GM18505 (cell line): Measurements from ENCODE around the gene MDFI.
"Not testable (repeated sequence)": the region's sequence is repeated elsewhere in the genome, so short reads cannot be mapped to it uniquely, and the experiment has no call there.

ENCODE experiments used
- ATAC-seq: cut with Tn5 transposase; IDR thresholded peaks from one replicate; pipeline ENCODE4 v1.9.1; 2021; ENCODE audit not compliant: unreplicated experiment
- POLR2A ChIP-seq: IDR thresholded peaks from 4 replicates; pipeline ENCODE4 v1.6.1; 2011; ENCODE audit warnings: borderline replicate concordance; ENCODE audit not compliant: insufficient read depth, insufficient read length; ENCODE audit errors: extremely low read depth

The MDFI gene

DNA sequence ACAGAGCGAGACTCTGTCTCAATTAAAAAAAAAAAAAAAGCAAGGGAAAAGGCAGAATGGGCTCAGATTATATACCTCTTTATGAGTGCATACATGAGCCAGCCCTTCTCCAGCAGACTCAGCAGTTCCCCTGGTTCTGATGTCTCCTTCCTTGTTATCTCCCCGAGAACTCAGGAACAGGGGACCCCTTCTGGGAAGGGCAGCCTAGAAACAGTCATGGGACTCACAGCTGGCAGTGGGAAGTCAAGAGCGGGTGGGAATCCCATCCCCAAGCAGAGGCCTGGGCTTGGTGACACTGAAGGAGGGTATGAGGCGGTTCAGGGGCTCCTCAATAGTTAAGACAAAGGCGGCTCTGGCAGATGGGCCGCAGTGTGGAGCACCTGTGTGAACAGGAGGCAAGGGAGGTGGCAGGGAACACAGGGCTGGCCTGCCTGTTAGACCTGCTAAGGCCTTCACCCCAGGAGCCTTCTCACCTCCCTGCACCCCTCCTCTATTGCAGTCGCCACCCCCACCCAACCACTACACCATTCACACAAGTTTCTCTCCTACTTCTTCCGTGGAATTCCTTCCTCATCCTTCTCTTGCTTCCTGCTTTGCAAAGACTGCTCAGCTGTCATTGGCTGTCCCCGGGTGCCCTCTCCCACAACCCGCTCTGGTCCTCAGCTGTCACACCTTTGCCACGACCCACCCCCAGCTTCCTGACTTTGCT, 29.7 kb upstream of the MDFI start:
- TF ChIP-seq POLR2A, result no peak
- no peak for ATAC-seq

DNA sequence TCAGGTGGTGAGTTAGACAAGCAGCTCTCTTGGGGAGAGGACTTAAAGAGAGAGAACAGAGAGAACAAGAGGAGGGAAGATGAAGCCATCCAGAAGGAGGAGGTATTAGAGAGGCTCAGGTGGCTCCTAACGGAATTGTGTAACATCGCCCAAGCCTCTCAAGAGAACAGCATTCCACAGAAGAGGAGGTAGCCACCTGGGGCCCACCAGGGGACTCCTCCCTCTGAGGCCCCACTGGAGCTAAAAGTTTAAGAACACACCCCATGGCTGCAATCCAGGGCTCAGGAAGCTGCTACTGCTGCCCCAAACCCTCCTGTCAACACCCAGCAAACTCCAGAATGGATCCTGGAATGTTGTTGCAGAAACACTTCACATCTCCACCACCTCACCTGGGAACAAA, 23.6 kb upstream of the MDFI start:
- no peak for ATAC-seq
- TF ChIP-seq POLR2A, result no peak

DNA sequence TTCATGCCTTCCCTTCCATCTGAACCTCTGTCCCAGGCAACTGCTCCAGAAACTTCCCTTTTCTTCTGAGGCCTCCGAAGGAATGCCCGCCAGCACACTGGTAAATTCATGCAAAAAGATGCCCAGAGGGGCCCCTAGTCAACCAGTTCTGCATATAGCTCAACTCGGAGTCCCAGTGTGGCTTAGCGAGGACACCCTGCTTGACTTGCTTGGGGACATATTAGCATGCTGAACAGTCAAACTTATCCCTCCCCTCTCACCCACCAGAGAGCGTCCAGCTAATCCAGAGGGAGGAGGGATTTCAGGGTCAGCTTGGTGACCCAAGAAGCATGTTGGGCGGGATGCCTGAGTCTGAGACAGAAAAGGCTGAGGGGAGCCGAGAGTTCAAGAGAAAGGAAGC, 23.0 kb upstream of the MDFI start:
- no peak for TF ChIP-seq POLR2A
- ATAC-seq, result no peak

DNA sequence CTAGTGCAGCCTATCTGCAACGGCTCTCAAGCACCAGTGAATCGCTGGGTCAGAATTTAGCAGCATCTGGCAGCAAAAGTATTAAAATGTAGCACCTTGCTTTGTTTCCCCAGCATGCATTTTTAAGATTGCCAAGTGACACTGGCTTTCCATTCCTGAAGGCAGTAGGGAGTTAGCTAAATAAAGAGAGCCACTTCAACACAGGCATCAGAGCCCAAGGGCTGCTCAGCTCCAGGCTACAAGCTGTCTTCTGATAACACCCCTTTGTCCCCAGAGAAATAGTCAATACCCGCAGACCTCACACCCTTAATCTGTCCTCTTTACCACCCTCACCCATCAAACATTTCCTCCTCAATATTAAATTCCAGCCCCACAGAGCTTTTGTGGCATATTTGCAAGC, 19.7 kb upstream of the MDFI start:
- TF ChIP-seq POLR2A, result no peak
- no peak for ATAC-seq

DNA sequence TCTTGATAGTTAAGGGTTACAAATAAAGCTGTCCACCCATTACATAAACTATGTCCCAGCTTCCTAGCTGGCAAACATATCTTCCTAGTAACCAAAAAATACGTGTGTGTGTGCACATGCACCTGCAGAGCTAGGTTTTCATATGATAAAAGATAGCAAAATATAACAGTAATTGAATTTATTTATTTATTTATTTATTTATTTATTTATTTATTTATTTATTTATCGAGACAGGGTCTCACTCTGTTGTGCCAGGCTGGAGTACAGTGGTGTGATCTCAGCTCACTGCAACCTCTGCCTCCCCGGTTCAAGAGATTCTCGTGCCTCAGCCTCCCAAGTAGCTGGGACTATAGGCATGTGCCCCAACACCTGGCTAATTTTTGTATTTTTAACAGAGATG, 19.1 kb upstream of the MDFI start:
- ATAC-seq, result not testable (repeated sequence)

DNA sequence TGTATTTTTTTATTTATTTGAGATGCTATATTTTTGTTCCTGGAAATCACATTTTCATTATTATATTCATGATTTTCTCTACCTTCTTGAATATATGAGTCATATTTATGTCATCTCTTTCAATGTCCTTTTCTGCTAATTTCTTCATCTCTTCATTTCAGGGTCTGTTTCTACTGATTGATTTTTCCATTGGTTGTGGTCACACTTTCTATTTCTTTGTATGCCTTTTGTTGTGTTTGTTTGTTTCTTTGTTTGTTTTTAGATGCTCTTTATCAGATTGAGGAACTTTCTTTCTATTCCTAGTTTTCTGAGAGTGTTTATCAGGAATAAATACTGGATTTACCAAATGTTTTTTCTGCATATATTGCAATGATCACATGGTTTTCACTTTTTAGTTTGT, 16.9 kb upstream of the MDFI start:
- ATAC-seq, result no peak
- no peak for TF ChIP-seq POLR2A

DNA sequence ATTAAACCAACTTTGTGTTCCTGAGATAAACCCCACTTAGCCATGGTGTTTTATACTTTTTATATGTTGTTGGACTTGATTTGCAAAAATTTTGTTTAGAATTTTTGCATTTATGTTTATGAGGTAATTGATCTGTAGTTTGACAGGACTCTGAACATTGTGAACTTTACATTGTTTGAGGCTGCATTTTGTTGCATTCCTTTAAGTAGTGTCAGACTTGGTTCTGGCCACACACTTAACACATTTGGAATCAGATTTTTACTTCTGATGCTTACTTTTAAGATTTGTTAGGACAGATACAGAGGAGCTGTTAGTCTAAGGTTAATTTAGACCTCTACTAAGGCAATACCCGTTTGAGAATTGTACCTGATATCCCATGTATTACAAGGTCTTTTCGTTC, 16.5 kb upstream of the MDFI start:
- TF ChIP-seq POLR2A, result no peak

DNA sequence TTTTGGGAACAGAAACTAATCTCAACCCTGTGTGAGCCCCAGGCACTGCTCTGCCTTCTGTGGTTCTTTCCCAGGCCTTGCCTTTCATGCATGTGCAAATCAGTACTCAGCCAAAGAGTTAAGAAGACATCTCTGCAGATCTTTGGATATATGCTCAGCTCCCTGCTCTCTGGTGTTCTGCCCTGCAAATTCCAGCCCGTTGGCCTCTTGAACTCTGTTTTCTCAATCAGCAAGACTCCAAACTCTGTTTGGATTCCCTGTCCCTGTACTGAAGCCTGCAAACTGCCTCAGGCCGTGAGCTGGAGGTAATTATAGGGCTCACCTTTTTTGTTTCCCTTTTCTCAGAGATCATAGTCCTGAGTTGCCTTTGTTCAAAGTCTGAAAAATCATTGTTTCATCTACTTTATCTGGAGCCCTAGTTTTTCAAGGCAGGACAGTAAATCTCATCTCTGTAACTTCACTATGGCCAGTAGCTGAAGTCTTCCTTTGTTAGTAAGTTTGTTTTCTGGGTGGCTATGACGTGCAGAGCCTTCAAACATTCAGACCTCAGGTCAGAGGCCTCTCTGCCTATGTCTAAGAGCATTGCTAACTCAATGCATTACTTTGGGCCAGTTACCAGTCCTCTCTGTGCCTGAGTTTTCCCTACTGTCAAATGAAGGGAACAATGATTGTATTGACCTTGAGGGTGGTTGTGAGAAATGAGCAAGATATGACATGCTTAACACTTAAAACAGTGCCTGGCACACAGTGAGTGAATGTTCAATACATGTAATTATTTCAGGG, 15.9 kb upstream of the MDFI start:
- TF ChIP-seq POLR2A, result no peak
- no peak for ATAC-seq

More for the DNA sequence above, 16.5 kb upstream of the MDFI start:
- ATAC-seq, result no peak

DNA sequence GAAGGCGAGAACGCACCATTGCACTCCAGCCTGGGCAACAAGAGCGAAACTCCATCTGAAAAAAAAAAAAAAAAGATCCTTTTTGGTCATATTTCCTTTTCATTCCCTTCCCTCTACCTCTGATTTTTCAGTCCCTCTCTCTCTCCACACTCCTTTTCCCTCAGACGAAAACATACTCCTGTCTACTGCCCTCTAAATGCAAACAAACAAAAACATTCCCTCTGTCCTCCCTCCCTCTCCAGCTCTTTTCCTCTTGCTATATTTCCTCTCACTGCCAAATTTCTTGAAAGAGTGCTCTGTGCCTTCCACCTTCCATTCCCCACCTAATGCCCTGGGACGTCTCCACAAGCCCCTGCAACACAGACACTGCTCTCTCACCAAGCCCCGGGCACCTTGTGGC, 14.9 kb upstream of the MDFI start:
- no peak for TF ChIP-seq POLR2A

DNA sequence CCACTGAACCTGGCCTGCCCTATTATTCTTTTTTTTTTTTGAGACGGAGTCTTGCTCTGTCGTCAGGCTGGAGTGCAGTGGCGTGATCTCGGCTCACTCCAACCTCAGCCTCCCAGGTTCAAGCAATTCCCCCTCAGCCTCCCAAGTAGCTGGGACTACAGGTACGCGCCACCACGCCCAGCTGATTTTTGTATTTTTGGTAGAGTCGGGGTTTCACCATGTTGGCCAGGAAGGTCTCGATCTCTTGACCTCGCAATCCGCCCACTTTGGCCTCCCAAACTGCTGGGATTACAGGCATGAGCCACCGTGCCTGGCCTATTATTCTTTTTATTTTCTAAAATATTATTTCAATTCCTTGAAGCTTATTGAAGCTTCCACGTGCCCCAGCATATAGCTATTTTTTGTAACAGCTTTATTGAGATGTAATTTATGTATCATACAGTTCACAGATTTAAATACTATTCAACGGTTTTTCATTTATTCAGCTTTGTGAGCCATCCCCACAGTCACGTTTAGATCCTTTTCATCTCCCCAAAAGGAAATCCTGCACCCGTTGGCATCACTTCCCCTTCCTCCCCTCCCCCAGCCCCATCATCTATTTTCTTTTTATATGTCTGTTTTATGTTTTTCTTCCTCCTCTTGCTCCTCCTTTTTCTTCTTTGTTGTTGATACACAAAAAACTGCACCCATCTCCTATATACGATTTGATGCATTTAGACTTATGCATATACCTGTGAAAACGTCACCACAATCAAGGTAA, 13.5 kb upstream of the MDFI start:
- no peak for ATAC-seq

More for the DNA sequence above, 14.9 kb upstream of the MDFI start:
- ATAC-seq, result no peak

DNA sequence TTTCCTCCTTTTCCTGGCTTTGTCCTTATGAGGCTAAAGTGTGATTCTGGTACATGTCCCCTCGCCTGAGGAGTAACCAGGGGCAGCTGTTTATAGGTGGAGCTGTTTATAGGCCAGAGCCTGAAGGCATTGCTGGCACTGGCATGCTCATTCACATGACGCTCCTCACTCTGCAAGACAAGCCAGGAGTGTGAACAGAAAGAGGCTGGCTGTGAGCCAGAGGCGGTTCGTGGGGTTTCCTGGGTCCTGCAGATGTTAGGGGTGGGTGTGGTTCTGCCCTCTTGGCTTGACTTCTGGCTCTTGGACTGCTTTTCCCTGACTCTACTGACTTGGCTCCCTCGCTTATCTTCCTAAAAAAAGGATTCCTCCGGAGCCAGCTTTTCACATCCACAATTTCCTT, 12.8 kb upstream of the MDFI start:
- no peak for TF ChIP-seq POLR2A
- no peak for ATAC-seq

More for the DNA sequence above, 13.5 kb upstream of the MDFI start:
- TF ChIP-seq POLR2A, result no peak

DNA sequence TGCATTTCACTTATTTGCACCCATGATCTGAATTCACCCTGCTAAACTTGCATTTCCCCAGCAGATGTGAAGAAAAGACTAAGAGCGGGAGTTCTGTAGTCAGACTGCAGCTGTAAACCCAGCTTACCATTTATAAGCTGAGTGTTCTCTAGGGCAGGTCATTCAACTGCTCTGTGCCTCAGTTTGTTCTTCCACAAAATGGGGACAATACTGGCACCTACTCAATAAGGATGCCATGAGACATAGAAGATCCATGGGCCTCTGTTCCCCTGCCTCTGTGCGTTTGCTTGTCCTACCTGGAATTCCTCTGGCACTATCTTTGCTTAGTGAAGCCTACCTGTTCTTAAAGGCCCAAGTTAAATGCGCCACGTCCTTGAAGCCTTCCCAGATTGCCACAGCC, 12.2 kb upstream of the MDFI start:
- no peak for ATAC-seq
- no peak for TF ChIP-seq POLR2A

DNA sequence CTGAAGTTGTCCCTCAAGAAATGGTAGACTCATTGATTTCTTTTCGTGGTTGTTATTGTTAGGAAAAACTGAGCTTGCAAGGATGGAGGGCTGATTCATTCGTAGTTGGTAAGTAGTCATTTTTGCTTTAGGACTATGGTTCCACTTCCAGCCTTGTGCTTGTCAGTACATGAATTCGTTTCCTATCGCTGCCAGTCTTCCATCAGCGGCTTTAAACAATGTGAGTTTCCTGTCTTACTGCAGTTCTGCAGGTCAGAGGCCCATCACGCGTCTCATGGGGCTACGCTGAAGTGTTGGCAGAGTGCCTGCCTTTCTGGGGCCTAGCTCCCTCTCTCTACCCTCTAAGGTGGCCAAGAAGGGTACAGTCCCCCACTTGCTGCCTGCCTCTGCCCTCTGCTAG, 11.4 kb upstream of the MDFI start:
- no peak for ATAC-seq
- TF ChIP-seq POLR2A, result no peak

DNA sequence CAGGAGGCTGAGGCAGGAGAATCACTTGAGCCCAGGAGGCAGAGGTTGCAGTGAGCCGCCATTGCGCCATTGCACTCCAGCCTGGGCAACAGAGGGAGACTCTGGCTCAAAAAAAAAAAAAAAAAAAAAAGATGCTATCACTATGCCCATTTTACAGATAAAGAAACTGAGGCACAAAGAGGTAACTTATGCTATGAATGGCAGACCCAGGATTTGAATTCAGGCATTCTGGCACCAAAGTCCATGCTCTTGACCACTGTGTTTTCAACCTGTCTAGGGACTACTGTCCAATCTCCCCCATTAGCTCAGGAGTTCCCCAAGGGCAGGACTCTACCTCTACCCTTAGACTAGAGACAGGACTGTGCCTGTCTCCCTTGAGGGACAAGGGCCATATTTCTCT, 9.1 kb upstream of the MDFI start:
- TF ChIP-seq POLR2A, result no peak
- no peak for ATAC-seq
